ENCODE results near the gene GABRR2.

GRCh38 chr6:89364586-89364985 is 49.5 kb upstream of the GABRR2 start:
- TF ChIP-seq CTCF (IDR thresholded peaks at IDR 0.05; ENCODE audit: insufficient read depth, low read length, poor library complexity, severe bottlenecking) (no peak), EZH2phosphoT487 (conservative IDR thresholded peaks at IDR 0.05; ENCODE audit: low read length) (no peak)
